ENCODE measurements around the gene UVRAG. TPM values are rescaled to one million over a fixed set of nuclear protein-coding genes. Genes with fewer than 3 reads are reported as not detected.

UVRAG gene
- polyA plus RNA-seq, 1 donor (not counting 4 experiments of a cell fraction or from before 2014, with no cell fraction given), result 11.9 TPM

GRCh38 chr11:75858613-75859012, 43.6 kb downstream of the UVRAG start:
- Histone ChIP-seq H3K9ac (ENCODE audit: control insufficient read depth, extremely low read depth, insufficient read depth, low read length) (no peak overlapping the region), H3K9me1 (ENCODE audit: control insufficient read depth, extremely low read depth, insufficient read depth, low read length) (no peaks in the 10 kb centered on the region), H3K4me3 (ENCODE audit: control insufficient read depth in 2 of 3, extremely low read depth in 1 of 3, insufficient read depth in 2 of 3, low read depth in 1 of 3, low read length in 3 of 3) (no peak overlapping the region), H3K27me3 (ENCODE audit: control insufficient read depth, extremely low read depth, insufficient read depth, low read length) (no peaks in the 10 kb centered on the region), H3K4me2 (ENCODE audit: control insufficient read depth, extremely low read depth, insufficient read depth, low read depth, low read length) (no peak overlapping the region), H3K36me3 (ENCODE audit: control insufficient read depth in 2 of 2, extremely low read depth in 1 of 2, insufficient read depth in 2 of 2, low read length in 2 of 2) (no peaks in the 10 kb centered on the region), H3K9me3 (ENCODE audit: control insufficient read depth, low read depth, low read length) (no peaks in the 10 kb centered on the region), H3K27ac (ENCODE audit: control insufficient read depth, insufficient read depth, low read length) (no peak overlapping the region), H3K4me1 (ENCODE audit: control insufficient read depth, extremely low read depth, insufficient read depth, low read length) (peaks cover 6% of the 10 kb centered on the region), H4K20me1 (ENCODE audit: control insufficient read depth, extremely low read depth, insufficient read depth, low read length) (no peaks in the 10 kb centered on the region), H3K79me2 (ENCODE audit: control insufficient read depth, insufficient read depth, low read length) (no peaks in the 10 kb centered on the region), H2AFZ (ENCODE audit: control insufficient read depth, low read length) (no peak overlapping the region)
- no peak for DNase-seq (ENCODE audit: low read depth, low spot score)
- TF ChIP-seq, protein P1, sequence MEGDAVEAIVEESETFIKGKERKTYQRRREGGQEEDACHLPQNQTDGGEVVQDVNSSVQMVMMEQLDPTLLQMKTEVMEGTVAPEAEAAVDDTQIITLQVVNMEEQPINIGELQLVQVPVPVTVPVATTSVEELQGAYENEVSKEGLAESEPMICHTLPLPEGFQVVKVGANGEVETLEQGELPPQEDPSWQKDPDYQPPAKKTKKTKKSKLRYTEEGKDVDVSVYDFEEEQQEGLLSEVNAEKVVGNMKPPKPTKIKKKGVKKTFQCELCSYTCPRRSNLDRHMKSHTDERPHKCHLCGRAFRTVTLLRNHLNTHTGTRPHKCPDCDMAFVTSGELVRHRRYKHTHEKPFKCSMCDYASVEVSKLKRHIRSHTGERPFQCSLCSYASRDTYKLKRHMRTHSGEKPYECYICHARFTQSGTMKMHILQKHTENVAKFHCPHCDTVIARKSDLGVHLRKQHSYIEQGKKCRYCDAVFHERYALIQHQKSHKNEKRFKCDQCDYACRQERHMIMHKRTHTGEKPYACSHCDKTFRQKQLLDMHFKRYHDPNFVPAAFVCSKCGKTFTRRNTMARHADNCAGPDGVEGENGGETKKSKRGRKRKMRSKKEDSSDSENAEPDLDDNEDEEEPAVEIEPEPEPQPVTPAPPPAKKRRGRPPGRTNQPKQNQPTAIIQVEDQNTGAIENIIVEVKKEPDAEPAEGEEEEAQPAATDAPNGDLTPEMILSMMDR (optimal IDR thresholded peaks at IDR 0.05 in 1 of 3, IDR thresholded peaks at IDR 0.05 in 1 of 3, conservative IDR thresholded peaks at IDR 0.05 in 1 of 3; ENCODE audit: extremely low read depth in 1 of 3, insufficient read depth in 2 of 3, low read length in 3 of 3), result no peak
- no peak for TF ChIP-seq EZH2 (IDR thresholded peaks at IDR 0.05; ENCODE audit: low read length)
- dilution Hi-C loops (cut with MboI; ENCODE audit: extremely low pct_ligation_motif_present, low sequenced_read_pairs), result no loop called here
- FAIRE-seq, result no peak

DNA sequence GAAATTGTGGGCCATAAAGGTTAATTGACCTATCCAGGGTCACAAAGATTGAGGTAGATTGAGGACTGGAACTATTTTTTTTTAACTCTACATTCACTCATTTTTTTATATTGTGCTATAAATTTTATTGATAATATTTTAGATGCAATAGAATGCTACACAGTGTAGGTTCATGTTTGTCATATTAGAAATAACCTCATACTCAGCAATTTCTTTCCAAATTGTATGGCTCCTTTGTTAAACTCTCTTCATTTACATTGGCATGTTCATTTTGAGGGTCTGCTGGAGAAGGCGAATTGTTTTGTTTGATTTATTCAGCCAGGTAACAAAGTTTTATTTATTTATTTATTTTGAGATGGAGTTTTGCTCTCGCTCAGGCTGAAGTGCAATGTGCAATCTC, 44.6 kb downstream of the UVRAG start:
- Histone ChIP-seq H3K36me3 (ENCODE audit: control insufficient read depth in 2 of 2, extremely low read depth in 1 of 2, insufficient read depth in 2 of 2, low read length in 2 of 2) (no peaks in the 10 kb centered on the region), H3K4me2 (ENCODE audit: control insufficient read depth, extremely low read depth, insufficient read depth, low read depth, low read length) (no peak overlapping the region), H2AFZ (ENCODE audit: control insufficient read depth, low read length) (no peak overlapping the region), H4K20me1 (ENCODE audit: control insufficient read depth, extremely low read depth, insufficient read depth, low read length) (no peaks in the 10 kb centered on the region), H3K27ac (ENCODE audit: control insufficient read depth, insufficient read depth, low read length) (no peak overlapping the region), H3K9me1 (ENCODE audit: control insufficient read depth, extremely low read depth, insufficient read depth, low read length) (no peaks in the 10 kb centered on the region), H3K79me2 (ENCODE audit: control insufficient read depth, insufficient read depth, low read length) (no peaks in the 10 kb centered on the region), H3K4me1 (ENCODE audit: control insufficient read depth, extremely low read depth, insufficient read depth, low read length) (no peaks in the 10 kb centered on the region), H3K9ac (ENCODE audit: control insufficient read depth, extremely low read depth, insufficient read depth, low read length) (no peak overlapping the region), H3K4me3 (ENCODE audit: control insufficient read depth in 2 of 3, extremely low read depth in 1 of 3, insufficient read depth in 2 of 3, low read depth in 1 of 3, low read length in 3 of 3) (no peak overlapping the region), H3K27me3 (ENCODE audit: control insufficient read depth, extremely low read depth, insufficient read depth, low read length) (no peaks in the 10 kb centered on the region), H3K9me3 (ENCODE audit: control insufficient read depth, low read depth, low read length) (no peaks in the 10 kb centered on the region)
- dilution Hi-C loops (cut with MboI; ENCODE audit: extremely low pct_ligation_motif_present, low sequenced_read_pairs), result no loop called here
- no peak for TF ChIP-seq EZH2 (IDR thresholded peaks at IDR 0.05; ENCODE audit: low read length)
- TF ChIP-seq, protein P1 (optimal IDR thresholded peaks at IDR 0.05 in 1 of 3, IDR thresholded peaks at IDR 0.05 in 1 of 3, conservative IDR thresholded peaks at IDR 0.05 in 1 of 3; ENCODE audit: extremely low read depth in 1 of 3, insufficient read depth in 2 of 3, low read length in 3 of 3), result no peak
- DNase-seq (ENCODE audit: low read depth, low spot score) (no peak), FAIRE-seq (no peak)
